Renal cortical epithelial cell (primary cell): ENCODE results near the gene NOSTRIN. TPM values are rescaled to one million over a fixed set of nuclear protein-coding genes. Genes with fewer than 3 reads are reported as not detected.

Source experiments
- DNase-seq: peaks from one replicate; pipeline ENCODE4 v3.0.0-alpha.2; 2011; ENCODE audit warnings: low read depth
- total RNA-seq: library from RNA; depleted of rRNA; stranded (reverse); fragments of >200 nt; gene quantifications from 2 replicates; pipeline ENCODE4 v1.2.3, GENCODE V29; 2014

The NOSTRIN gene
- total RNA-seq, 1 donor from 2014 or later: 3.1 TPM

GRCh38 chr2:168884975-168885374 is 82.5 kb downstream of the NOSTRIN start:
- DNase-seq: peak; percentile 49

GRCh38 chr2:168889635-168890005 is 87.2 kb downstream of the NOSTRIN start:
- DNase-seq: no peak

GRCh38 chr2:168890006-168890782 is 87.8 kb downstream of the NOSTRIN start, which contains the start of gene SPC25:
Gene SPC25, minus strand, starts transcription at chr2:168890430. Its CDS starts 911 bp downstream, at chr2:168889519.
- peak; percentile 86 for DNase-seq

GRCh38 chr2:168892327-168892726 is 89.9 kb downstream of the NOSTRIN start:
- no peak for DNase-seq

DNA sequence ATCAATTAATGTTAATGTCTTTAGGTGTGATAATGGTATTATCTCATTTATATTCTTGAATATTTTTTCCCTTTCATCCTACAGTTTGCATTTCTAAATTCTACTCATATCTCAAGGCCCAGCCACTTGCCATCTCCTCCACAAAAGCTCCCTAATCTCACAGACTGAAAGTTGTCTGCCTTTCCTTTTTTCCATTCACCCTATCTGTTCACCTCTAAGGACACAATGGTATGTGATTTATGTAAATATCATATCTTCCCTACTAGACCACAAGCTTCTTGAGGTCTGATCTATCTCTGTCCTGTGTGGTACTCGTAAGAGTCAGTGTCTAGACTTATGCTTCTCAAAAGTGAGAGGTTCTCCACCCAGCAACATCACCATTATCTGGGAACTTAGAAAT is 91.7 kb downstream of the NOSTRIN start:
- no peak for DNase-seq

- no peak for DNase-seq
These were observed 92.3 kb downstream of the NOSTRIN start for GRCh38 chr2:168894720-168895119.

GRCh38 chr2:168895771-168896170 is 93.3 kb downstream of the NOSTRIN start:
- peak; percentile 30 for DNase-seq

DNA sequence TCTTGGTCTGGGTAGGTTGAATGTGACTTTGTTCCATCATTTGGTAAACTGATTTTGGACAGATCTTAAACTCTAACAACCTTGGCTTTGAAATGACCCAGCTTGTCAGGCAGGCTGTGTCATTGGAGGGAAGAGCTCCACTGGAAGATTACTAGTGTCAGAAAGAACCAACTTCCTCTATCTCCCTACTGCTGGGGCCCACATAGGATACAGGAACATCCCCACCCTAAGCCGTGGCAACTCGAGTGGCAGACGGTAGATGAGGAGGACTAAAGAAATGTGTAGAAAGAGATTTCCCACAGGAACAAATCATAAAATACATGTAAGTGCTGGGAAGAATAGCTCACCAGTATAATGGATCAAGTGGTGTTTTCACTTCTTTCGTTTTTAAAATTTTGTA is 94.3 kb downstream of the NOSTRIN start:
- DNase-seq: no peak

DNA sequence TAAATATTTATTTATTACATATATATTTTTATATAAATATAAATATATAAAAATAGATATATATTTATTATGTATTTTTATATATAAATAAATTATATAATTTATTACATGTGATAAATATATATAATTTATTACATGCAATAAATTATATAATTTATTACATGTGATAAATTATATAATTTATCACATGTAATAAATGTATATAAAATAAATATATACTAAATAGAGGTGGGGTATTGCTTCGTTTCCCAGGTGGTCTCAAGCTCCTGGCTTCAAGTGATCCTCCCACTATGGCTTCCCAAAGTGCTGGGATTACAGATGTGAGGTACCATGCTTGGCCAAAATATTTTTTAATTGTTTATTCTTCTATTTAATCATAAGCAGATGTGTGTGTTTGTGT is 95.0 kb downstream of the NOSTRIN start:
- DNase-seq: no peak

- DNase-seq: no peak
These were observed 98.6 kb downstream of the NOSTRIN start, which contains the start of gene G6PC2 for GRCh38 chr2:168901003-168901402. Gene G6PC2, plus strand, starts transcription at chr2:168901291. Its CDS starts 41 bp downstream, at chr2:168901332.

DNA sequence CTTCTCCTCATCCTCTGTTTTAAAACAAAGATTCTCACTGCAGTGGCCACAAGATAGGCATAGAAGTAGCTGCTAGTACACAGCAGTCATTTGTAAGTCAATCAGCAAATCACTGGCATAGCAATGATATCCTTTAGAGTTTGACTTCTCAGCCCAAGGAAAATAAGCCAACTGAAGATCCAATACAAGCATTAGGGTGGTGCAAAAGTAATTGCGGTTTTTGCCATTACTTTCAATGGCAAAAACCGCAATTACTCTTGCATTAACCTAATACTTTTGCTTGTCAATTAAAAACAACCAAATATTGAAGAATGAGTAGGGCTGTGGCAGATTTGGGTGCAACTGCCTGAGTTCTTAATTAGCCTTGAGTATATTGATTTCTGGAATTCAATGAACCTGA is 101.5 kb downstream of the NOSTRIN start:
- DNase-seq: no peak

GRCh38 chr2:168904358-168904757 is 101.9 kb downstream of the NOSTRIN start:
- no peak for DNase-seq

- no peak for DNase-seq
These were observed 105.7 kb downstream of the NOSTRIN start for GRCh38 chr2:168907940-168908662.

- no peak for DNase-seq
These were observed 107.9 kb downstream of the NOSTRIN start for GRCh38 chr2:168910330-168910729.

- no peak for DNase-seq
These were observed 110.0 kb downstream of the NOSTRIN start for GRCh38 chr2:168912466-168912865.

DNA sequence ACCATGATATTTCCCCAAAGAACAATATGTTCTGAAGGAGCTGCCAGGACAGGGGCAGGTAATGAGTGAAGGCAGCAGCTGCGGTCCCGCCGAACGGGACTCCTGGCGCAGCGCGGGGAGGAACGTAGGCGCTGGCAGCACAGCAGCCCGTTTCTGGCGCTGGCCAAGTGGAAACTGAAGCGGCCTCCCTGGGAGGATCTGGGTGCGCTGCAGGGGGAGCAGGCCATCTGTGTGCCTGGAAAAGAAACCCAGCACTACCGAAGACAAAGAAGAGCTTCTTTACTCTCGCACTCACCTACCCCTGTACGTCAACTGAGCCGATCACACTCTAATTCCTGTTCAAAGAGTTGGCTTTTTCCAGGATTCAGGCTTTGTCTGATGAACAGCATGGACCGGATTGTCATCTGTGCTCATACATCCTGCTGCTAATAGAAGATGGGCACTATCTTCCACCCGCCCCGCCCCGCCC is 110.5 kb downstream of the NOSTRIN start:
- no peak for DNase-seq

DNA sequence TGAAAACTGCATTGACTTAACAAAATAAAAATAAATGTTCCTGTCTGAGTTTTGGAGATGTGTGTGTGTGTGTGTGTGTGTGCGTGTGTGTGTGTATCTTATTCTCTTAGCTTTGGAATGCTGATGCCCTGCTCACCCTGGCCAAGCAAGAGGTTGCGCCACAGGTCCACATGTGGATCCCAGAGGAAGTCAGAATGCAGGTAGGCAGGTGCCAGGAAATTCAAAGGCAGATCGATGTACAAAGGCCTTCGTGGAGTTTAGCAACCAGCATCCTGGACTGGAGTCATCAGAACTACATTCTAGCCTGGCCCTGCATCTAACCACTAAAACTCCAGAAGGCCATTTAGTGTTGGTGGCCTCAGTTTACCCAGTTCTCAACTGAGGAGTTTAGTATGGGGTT is 111.1 kb downstream of the NOSTRIN start:
- DNase-seq: no peak

Other genes starting within 250 kb of the NOSTRIN start
- 0.60 and 1.2 TPM in 2 replicates for gene SPC25, start 87.8 kb downstream of the NOSTRIN start, total RNA-seq
- not detected in 2 replicates for gene G6PC2, start 98.7 kb downstream of the NOSTRIN start, total RNA-seq
- gene ABCB11, start 228.7 kb downstream of the NOSTRIN start, total RNA-seq: not detected in 2 replicates